ENCODE results near the gene HRC. TPM values are rescaled to one million over a fixed set of nuclear protein-coding genes. Genes with fewer than 3 reads are reported as not detected.
"Not testable (repeated sequence)": the region's sequence is repeated elsewhere in the genome, so short reads cannot be mapped to it uniquely, and the experiment has no call there.

HRC gene
- total RNA-seq, 1 donor from 2014 or later, result 1.8 TPM

- no peak for TF ChIP-seq CTCF (IDR thresholded peaks at IDR 0.05)
- intact Hi-C loops (cut with DNase I), result no loop called here
- no peak overlapping the region for H3K27ac ChIP-seq
- H3K4me3 ChIP-seq, result no peak overlapping the region
- DNase-seq (no peak), ATAC-seq (no peak)
- peaks cover 15% of the 10 kb centered on the region for H3K4me1 ChIP-seq
- no peaks in the 10 kb centered on the region for H3K9me3 ChIP-seq
- peaks cover 77% of the 10 kb centered on the region for H3K36me3 ChIP-seq
- no peaks in the 10 kb centered on the region for H3K27me3 ChIP-seq (ENCODE audit: low read depth)
Observed at GRCh38 chr19:49186108-49186507, 30.9 kb upstream of the HRC start.

- no peak for TF ChIP-seq CTCF (IDR thresholded peaks at IDR 0.05)
- Histone ChIP-seq H3K9me3 (no peaks in the 10 kb centered on the region), H3K4me1 (no peaks in the 10 kb centered on the region), H3K27me3 (ENCODE audit: low read depth) (no peaks in the 10 kb centered on the region), H3K27ac (no peak overlapping the region), H3K36me3 (peaks cover 45% of the 10 kb centered on the region), H3K4me3 (no peak overlapping the region)
- intact Hi-C loops (cut with DNase I), result no loop called here
- peak; percentile 37 for DNase-seq
- ATAC-seq, result peak in 1 of 2 donors; percentile 33
Observed at GRCh38 chr19:49182848-49183375, 27.7 kb upstream of the HRC start.

GRCh38 chr19:49182010-49182847 is 27.0 kb upstream of the HRC start:
- H3K27ac ChIP-seq; H3K4me1 ChIP-seq; H3K9me3 ChIP-seq; H3K4me3 ChIP-seq; intact Hi-C loops (cut with DNase I); DNase-seq; H3K27me3 ChIP-seq (ENCODE audit: low read depth): not testable (repeated sequence)
- peak in 1 of 2 donors; percentile 14 for ATAC-seq
- peaks cover 43% of the 10 kb centered on the region for H3K36me3 ChIP-seq

- Histone ChIP-seq H3K9me3 (no peaks in the 10 kb centered on the region), H3K27me3 (ENCODE audit: low read depth) (no peaks in the 10 kb centered on the region), H3K4me1 (no peaks in the 10 kb centered on the region), H3K27ac (no peak overlapping the region), H3K36me3 (peaks cover 30% of the 10 kb centered on the region), H3K4me3 (no peak overlapping the region)
- ATAC-seq (no peak), DNase-seq (no peak)
- no peak for TF ChIP-seq CTCF (IDR thresholded peaks at IDR 0.05)
- intact Hi-C loops (cut with DNase I), result no loop called here
Observed at GRCh38 chr19:49180659-49181058, 25.5 kb upstream of the HRC start.

- Histone ChIP-seq H3K27ac (no peak overlapping the region), H3K36me3 (peaks cover 57% of the 10 kb centered on the region), H3K9me3 (no peaks in the 10 kb centered on the region), H3K27me3 (ENCODE audit: low read depth) (no peaks in the 10 kb centered on the region), H3K4me1 (no peaks in the 10 kb centered on the region), H3K4me3 (no peak overlapping the region)
- intact Hi-C loops (cut with DNase I), result no loop called here
- no peak for ATAC-seq
- no peak for DNase-seq
- TF ChIP-seq CTCF (IDR thresholded peaks at IDR 0.05), result no peak
Observed at GRCh38 chr19:49173198-49173597, 18.0 kb upstream of the HRC start.

GRCh38 chr19:49168421-49168820 is 13.2 kb upstream of the HRC start:
- no peak for ATAC-seq

More at GRCh38 chr19:49168421-49168820, 13.2 kb upstream of the HRC start:
- no peak for TF ChIP-seq CTCF (IDR thresholded peaks at IDR 0.05)
- Histone ChIP-seq H3K4me3 (no peak overlapping the region), H3K4me1 (peaks cover 19% of the 10 kb centered on the region), H3K27me3 (ENCODE audit: low read depth) (no peaks in the 10 kb centered on the region), H3K9me3 (no peaks in the 10 kb centered on the region), H3K27ac (no peak overlapping the region), H3K36me3 (peaks cover 49% of the 10 kb centered on the region)
- intact Hi-C loops (cut with DNase I), result no loop called here
- DNase-seq, result no peak

Measured in lower lobe of right lung (tissue), 2 donors.